GM20000 (cell line): ENCODE results near the gene C14orf93.

ENCODE experiments used
- DNase-seq: peaks from one replicate; pipeline ENCODE4 v3.0.0; 2012; ENCODE audit warnings: low spot score
- CTCF ChIP-seq: IDR thresholded peaks from 2 replicates; pipeline ENCODE4 v1.5.1; 2012; ENCODE audit warnings: mild to moderate bottlenecking, control low read depth; ENCODE audit errors: extremely low read depth, missing control alignments

Gene C14orf93

GRCh38 chr14:23009939-23010726 lies at the start of gene C14orf93:
Gene C14orf93 (minus strand): TSS chr14:23010143. CDS start chr14:22999023, 11,120 bp downstream.
- no peak for TF ChIP-seq CTCF
- DNase-seq: peak; percentile 92

- peak; percentile 47 for DNase-seq
- no peak for TF ChIP-seq CTCF
These were observed 48.9 kb upstream of the C14orf93 start for GRCh38 chr14:23058654-23059504.

GRCh38 chr14:23057757-23058653 lies 48.1 kb upstream of the C14orf93 start:
- TF ChIP-seq CTCF: peak; percentile 94
- DNase-seq: peak; percentile 95

- DNase-seq: peak; percentile 95
- TF ChIP-seq CTCF: no peak
These were observed 47.2 kb upstream of the C14orf93 start, which contains the start of gene CDH24 for GRCh38 chr14:23056956-23057756. Gene CDH24 (minus strand): TSS chr14:23057520. CDS start chr14:23055733, 1,787 bp downstream.

- TF ChIP-seq CTCF: peak; percentile 69
- peak; percentile 95 for DNase-seq
These were observed 46.4 kb upstream of the C14orf93 start for GRCh38 chr14:23056145-23056955.
